ENCODE data around the gene TMEM38B.

DNA sequence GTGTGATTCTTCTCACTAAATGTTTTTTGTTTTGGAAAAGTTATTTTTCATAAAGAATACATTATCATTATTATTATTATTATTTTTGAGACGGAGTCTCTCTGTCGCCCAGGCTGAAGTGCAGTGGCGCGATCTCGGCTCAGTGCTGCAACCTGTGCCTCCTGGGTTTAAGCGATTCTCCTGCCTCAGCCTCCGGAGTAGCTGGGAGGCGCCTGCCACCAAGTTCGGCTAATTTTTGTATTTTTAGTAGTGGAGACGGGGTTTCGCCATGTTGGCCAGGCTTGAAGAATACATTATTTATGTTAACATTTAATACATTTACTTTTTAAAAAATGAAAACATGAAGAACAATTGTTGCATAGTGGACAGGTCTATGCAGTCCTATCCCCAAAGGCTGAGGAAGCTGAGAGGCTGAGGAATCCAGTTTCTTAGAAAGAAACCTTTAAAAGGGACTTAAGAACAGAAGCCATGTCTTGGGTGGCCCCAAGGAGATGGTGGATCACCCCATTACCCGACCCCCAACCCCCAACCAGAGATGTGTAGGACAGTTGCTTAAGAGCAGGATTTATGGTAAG is 2.0 kb downstream of the TMEM38B start:
- TF ChIP-seq SIN3A (IDR thresholded peaks at IDR 0.05; ENCODE audit: borderline replicate concordance, insufficient read depth, low read depth, low read length), result no peak
- no peak for TF ChIP-seq CTCF (IDR thresholded peaks at IDR 0.05)
- TF ChIP-seq, protein P1, sequence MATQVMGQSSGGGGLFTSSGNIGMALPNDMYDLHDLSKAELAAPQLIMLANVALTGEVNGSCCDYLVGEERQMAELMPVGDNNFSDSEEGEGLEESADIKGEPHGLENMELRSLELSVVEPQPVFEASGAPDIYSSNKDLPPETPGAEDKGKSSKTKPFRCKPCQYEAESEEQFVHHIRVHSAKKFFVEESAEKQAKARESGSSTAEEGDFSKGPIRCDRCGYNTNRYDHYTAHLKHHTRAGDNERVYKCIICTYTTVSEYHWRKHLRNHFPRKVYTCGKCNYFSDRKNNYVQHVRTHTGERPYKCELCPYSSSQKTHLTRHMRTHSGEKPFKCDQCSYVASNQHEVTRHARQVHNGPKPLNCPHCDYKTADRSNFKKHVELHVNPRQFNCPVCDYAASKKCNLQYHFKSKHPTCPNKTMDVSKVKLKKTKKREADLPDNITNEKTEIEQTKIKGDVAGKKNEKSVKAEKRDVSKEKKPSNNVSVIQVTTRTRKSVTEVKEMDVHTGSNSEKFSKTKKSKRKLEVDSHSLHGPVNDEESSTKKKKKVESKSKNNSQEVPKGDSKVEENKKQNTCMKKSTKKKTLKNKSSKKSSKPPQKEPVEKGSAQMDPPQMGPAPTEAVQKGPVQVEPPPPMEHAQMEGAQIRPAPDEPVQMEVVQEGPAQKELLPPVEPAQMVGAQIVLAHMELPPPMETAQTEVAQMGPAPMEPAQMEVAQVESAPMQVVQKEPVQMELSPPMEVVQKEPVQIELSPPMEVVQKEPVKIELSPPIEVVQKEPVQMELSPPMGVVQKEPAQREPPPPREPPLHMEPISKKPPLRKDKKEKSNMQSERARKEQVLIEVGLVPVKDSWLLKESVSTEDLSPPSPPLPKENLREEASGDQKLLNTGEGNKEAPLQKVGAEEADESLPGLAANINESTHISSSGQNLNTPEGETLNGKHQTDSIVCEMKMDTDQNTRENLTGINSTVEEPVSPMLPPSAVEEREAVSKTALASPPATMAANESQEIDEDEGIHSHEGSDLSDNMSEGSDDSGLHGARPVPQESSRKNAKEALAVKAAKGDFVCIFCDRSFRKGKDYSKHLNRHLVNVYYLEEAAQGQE (IDR thresholded peaks at IDR 0.05; ENCODE audit: insufficient read depth in 1 of 2, low read depth in 2 of 2, low read length in 1 of 2), result no peak
- no peak for TF ChIP-seq POLR2AphosphoS5 (IDR thresholded peaks at IDR 0.05; ENCODE audit: low read depth, low read length)
- TF ChIP-seq TCF7L2 (IDR thresholded peaks at IDR 0.05; ENCODE audit: low read depth, low read length), result no peak

Measured in Panc1 (cell line).